Urinary bladder (tissue), 2 donors: Measurements from ENCODE around the gene NOL12. TPM values are rescaled to one million over a fixed set of nuclear protein-coding genes. Genes with fewer than 3 reads are reported as not detected.

Experiments used
- polyA plus RNA-seq: library from polyadenylated mRNA; stranded (reverse); fragments of 200-250 nt; gene quantifications from one replicate; pipeline ENCODE4 v1.2.3, GENCODE V29; 2013
- small RNA-seq: library from RNA; depleted of rRNA; stranded (forward); fragments of <200 nt; gene quantifications from one replicate; pipeline ENCODE3, GENCODE V24; 2014
- total RNA-seq: library from RNA; depleted of rRNA; stranded (reverse); fragments of >200 nt; gene quantifications from one replicate; pipeline ENCODE4 v1.2.3, GENCODE V29; 2014
- donor health status: healthy.

The NOL12 gene
- total and polyA plus RNA-seq, 2 donors: 8.7 to 17.9 TPM

Small RNAs within 50 kb of the gene (small RNA-seq; reads per million reads assigned to genes)
- 0.15 reads per million for gene RN7SL385P

Other genes starting within 250 kb of the NOL12 start
- 6.7 TPM for gene MFNG, start 200.0 kb upstream of the NOL12 start, total RNA-seq
- gene MFNG, start 200.0 kb upstream of the NOL12 start, polyA plus RNA-seq: 24.8 TPM
- gene CARD10, start 166.9 kb upstream of the NOL12 start, total RNA-seq: 4.5 TPM
- 16.6 TPM for gene CARD10, start 166.9 kb upstream of the NOL12 start, polyA plus RNA-seq
- 6.6 TPM for gene CDC42EP1, start 125.9 kb upstream of the NOL12 start, total RNA-seq
- gene CDC42EP1, start 125.9 kb upstream of the NOL12 start, polyA plus RNA-seq: 34.5 TPM
- not detected for gene LGALS2, start 106.3 kb upstream of the NOL12 start, total RNA-seq
- gene LGALS2, start 106.3 kb upstream of the NOL12 start, polyA plus RNA-seq: 0.37 TPM
- gene GGA1, start 77.5 kb upstream of the NOL12 start, total RNA-seq: 29.3 TPM
- 45.4 TPM for gene GGA1, start 77.5 kb upstream of the NOL12 start, polyA plus RNA-seq
- 10.9 TPM for gene SH3BP1, start 46.7 kb upstream of the NOL12 start, total RNA-seq
- 11.3 TPM for gene SH3BP1, start 46.7 kb upstream of the NOL12 start, polyA plus RNA-seq
- gene PDXP, start 27.6 kb upstream of the NOL12 start, total RNA-seq: 3.2 TPM
- 15.1 TPM for gene PDXP, start 27.6 kb upstream of the NOL12 start, polyA plus RNA-seq
- 1,499 TPM for gene LGALS1, start 10.7 kb upstream of the NOL12 start, total RNA-seq
- 1,781 TPM for gene LGALS1, start 10.7 kb upstream of the NOL12 start, polyA plus RNA-seq
- 64.2 TPM for gene TRIOBP, start 10.7 kb downstream of the NOL12 start, total RNA-seq
- 140 TPM for gene TRIOBP, start 10.7 kb downstream of the NOL12 start, polyA plus RNA-seq
- gene GCAT, start 121.6 kb downstream of the NOL12 start, total RNA-seq: 9.3 TPM
- gene GCAT, start 121.6 kb downstream of the NOL12 start, polyA plus RNA-seq: 17.0 TPM
- gene GALR3, start 137.0 kb downstream of the NOL12 start, total RNA-seq: not detected
- not detected for gene GALR3, start 137.0 kb downstream of the NOL12 start, polyA plus RNA-seq
- gene ANKRD54, start 158.0 kb downstream of the NOL12 start, total RNA-seq: 8.5 TPM
- 26.2 TPM for gene ANKRD54, start 158.0 kb downstream of the NOL12 start, polyA plus RNA-seq
- 398 TPM for gene EIF3L, start 163.1 kb downstream of the NOL12 start, total RNA-seq
- gene EIF3L, start 163.1 kb downstream of the NOL12 start, polyA plus RNA-seq: 404 TPM
- 22.7 TPM for gene MICALL1, start 220.0 kb downstream of the NOL12 start, total RNA-seq
- 69.5 TPM for gene MICALL1, start 220.0 kb downstream of the NOL12 start, polyA plus RNA-seq